Panc1 (cell line): ENCODE results near the gene LCN6.

Source experiments
- POLR2AphosphoS5 ChIP-seq: IDR thresholded peaks from 2 replicates; pipeline ENCODE4 v1.6.1; 2012; ENCODE audit warnings: mild to moderate bottlenecking, low read depth, low read length, moderate library complexity
- SIN3A ChIP-seq: IDR thresholded peaks from 2 replicates; pipeline ENCODE4 v1.6.1; 2012; ENCODE audit warnings: low read depth, mild to moderate bottlenecking, low read length, moderate library complexity, borderline replicate concordance; ENCODE audit not compliant: insufficient read depth
- TCF7L2 ChIP-seq: IDR thresholded peaks from 2 replicates; pipeline ENCODE4 v1.6.1; 2011; ENCODE audit warnings: mild to moderate bottlenecking, low read depth, low read length, inconsistent platforms
- TF ChIP-seq, protein P1 (sequence below): fragments of 450-650 bp; IDR thresholded peaks from 2 replicates; pipeline ENCODE4 v1.5.1; 2017; ENCODE audit warnings: mild to moderate bottlenecking

- TF ChIP-seq, protein P1, sequence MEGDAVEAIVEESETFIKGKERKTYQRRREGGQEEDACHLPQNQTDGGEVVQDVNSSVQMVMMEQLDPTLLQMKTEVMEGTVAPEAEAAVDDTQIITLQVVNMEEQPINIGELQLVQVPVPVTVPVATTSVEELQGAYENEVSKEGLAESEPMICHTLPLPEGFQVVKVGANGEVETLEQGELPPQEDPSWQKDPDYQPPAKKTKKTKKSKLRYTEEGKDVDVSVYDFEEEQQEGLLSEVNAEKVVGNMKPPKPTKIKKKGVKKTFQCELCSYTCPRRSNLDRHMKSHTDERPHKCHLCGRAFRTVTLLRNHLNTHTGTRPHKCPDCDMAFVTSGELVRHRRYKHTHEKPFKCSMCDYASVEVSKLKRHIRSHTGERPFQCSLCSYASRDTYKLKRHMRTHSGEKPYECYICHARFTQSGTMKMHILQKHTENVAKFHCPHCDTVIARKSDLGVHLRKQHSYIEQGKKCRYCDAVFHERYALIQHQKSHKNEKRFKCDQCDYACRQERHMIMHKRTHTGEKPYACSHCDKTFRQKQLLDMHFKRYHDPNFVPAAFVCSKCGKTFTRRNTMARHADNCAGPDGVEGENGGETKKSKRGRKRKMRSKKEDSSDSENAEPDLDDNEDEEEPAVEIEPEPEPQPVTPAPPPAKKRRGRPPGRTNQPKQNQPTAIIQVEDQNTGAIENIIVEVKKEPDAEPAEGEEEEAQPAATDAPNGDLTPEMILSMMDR = peak; percentile 41; the same call in 1 of the 2 replicates
- TF ChIP-seq TCF7L2 (no peak), SIN3A (no peak), POLR2AphosphoS5 (no peak)
Observed at GRCh38 chr9:136742591-136743391, 5.5 kb downstream of the LCN6 start, which contains the start of gene LCN10.
